Left lung (tissue), 10 donors: ENCODE measurements around the gene CDH8. TPM values are rescaled to one million over a fixed set of nuclear protein-coding genes. Genes with fewer than 3 reads are reported as not detected.

Experiments used
- ATAC-seq: fragments of 200-7000 bp; cut with Tn5 transposase; one replicate; pipeline ENCODE4 v1.9.1; 2020; ENCODE audit warnings: moderate library complexity
- DNase-seq, 4 donors: peaks; one replicate each; pipeline ENCODE4 v3.0.0-alpha.2; 2013 to 2020
- H3K27ac ChIP-seq, 2 donors: fragments of 200-600 bp; sonication (generic) in 1 of 2; one replicate each; pipeline versions ENCODE4 v1.5.0 to v1.8.0; 2020 to 2021
- H3K27me3 ChIP-seq, 2 donors: fragments of 200-600 bp; sonication (generic) in 1 of 2; one replicate each; pipeline versions ENCODE4 v1.5.0 to v1.8.0; 2020 to 2021
- H3K36me3 ChIP-seq, 2 donors: fragments of 200-600 bp; sonication (generic) in 1 of 2; one replicate each; pipeline versions ENCODE4 v1.5.0 to v1.8.0; 2020 to 2021
- H3K4me1 ChIP-seq, 2 donors: fragments of 200-600 bp; one replicate each; pipeline ENCODE4 v1.8.0; 2021
- H3K4me3 ChIP-seq, 2 donors: fragments of 200-600 bp; sonication (generic) in 1 of 2; one replicate each; pipeline versions ENCODE4 v1.5.0 to v1.8.0; 2020 to 2021; ENCODE audit warnings: mild to moderate bottlenecking in 1 of 2
- H3K9me3 ChIP-seq, 2 donors: fragments of 200-600 bp; sonication (generic) in 1 of 2; one replicate each; pipeline versions ENCODE4 v1.5.0 to v1.8.0; 2020 to 2021
- intact Hi-C, 2 donors: fragments of 100-400 bp; cut with DNase I; formaldehyde crosslinking; loops; one replicate each; pipeline versions ENCODE4 v1.11.2 to v1.14.2; 2022
- polyA plus RNA-seq, 6 donors: library from polyadenylated mRNA; unstranded; fragments of 120-200 nt; gene quantifications; one replicate each; pipeline ENCODE4 v1.2.1, GENCODE V29; 2013; ENCODE audit not compliant: insufficient read length in 6 of 6
- total RNA-seq, 2 donors: library from RNA; stranded (reverse); fragmentation: NEBNext Ultra II Directional; extraction: Animal tissue kit (Norgen Biotek cat#: 25700); gene quantifications; one replicate each; pipeline ENCODE4 v1.2.1, GENCODE V29; 2021
- TF ChIP-seq, protein P1 (sequence below), 2 donors: fragments of 200-600 bp; sonication (generic) in 1 of 2; IDR thresholded peaks; one replicate each; pipeline versions ENCODE4 v1.5.0 to v1.8.0; 2021; ENCODE audit warnings: antibody characterized with exemption in 2 of 2
- donor health status: DM: no; HTN: yes; CAD: no.
- donor health status: DM: no; HTN: no; CAD: no.

The CDH8 gene
- total and polyA plus RNA-seq, 8 donors, result 0.17 to 2.5 (median 1.2) TPM

DNA sequence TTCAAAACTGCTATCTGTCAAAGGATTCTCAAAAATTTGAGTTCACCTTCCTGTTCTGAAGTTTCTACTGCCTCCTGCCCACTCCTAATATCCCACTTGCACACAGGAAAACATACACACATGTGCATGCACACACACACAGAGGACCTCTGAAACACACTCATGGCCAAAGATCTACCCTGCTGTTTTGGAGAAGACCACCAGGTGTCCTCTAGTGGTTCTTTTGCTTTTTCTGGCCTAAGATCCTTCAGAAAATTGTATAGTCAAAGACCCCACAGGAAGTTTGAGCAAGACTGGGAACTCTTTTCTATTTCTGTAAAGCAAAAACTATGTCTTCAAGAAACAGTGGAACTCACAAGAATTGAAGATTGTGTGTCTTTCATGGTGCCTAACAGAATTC lies 90.2 kb downstream of the CDH8 start:
- peaks cover 0 to 4% of the 10 kb centered on the region in 2 donors for H3K9me3 ChIP-seq
- H3K27ac ChIP-seq, result no peak overlapping the region
- no peaks in the 10 kb centered on the region for H3K27me3 ChIP-seq
- H3K4me1 ChIP-seq, result no peaks in the 10 kb centered on the region
- no peaks in the 10 kb centered on the region for H3K36me3 ChIP-seq
- H3K4me3 ChIP-seq, result no peak overlapping the region
- DNase-seq (no peak), ATAC-seq (no peak)
- intact Hi-C loops, result no loop called here
- TF ChIP-seq, protein P1, sequence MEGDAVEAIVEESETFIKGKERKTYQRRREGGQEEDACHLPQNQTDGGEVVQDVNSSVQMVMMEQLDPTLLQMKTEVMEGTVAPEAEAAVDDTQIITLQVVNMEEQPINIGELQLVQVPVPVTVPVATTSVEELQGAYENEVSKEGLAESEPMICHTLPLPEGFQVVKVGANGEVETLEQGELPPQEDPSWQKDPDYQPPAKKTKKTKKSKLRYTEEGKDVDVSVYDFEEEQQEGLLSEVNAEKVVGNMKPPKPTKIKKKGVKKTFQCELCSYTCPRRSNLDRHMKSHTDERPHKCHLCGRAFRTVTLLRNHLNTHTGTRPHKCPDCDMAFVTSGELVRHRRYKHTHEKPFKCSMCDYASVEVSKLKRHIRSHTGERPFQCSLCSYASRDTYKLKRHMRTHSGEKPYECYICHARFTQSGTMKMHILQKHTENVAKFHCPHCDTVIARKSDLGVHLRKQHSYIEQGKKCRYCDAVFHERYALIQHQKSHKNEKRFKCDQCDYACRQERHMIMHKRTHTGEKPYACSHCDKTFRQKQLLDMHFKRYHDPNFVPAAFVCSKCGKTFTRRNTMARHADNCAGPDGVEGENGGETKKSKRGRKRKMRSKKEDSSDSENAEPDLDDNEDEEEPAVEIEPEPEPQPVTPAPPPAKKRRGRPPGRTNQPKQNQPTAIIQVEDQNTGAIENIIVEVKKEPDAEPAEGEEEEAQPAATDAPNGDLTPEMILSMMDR (IDR thresholded peaks at IDR 0.05), result no peak

DNA sequence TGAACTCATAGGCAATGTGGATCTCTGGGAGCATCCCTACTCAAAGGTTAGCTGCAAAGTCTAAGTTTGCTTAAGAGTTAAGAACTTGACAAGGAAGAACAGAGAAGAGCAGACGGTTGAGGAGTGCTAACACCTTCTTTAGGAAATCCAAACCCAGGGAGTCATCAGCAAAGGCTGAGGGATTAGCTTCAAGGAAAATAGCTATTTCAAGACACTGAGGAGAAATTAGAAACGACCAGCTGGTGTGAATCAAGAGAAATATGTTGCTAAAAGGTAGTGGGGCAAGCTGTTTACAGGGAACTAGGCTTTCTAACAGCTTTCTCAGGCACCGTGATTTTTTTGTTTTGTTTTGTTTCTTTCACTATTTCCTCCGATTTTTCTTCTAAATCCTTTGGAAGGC lies 90.7 kb downstream of the CDH8 start:
- no peak overlapping the region for H3K27ac ChIP-seq
- H3K4me1 ChIP-seq, result no peaks in the 10 kb centered on the region
- TF ChIP-seq, protein P1 (IDR thresholded peaks at IDR 0.05), result no peak
- no peak for ATAC-seq
- no peaks in the 10 kb centered on the region for H3K27me3 ChIP-seq
- peaks cover 0 to 4% of the 10 kb centered on the region in 2 donors for H3K9me3 ChIP-seq
- no peak for DNase-seq
- intact Hi-C loops, result no loop called here
- H3K36me3 ChIP-seq, result no peaks in the 10 kb centered on the region
- H3K4me3 ChIP-seq, result no peak overlapping the region

DNA sequence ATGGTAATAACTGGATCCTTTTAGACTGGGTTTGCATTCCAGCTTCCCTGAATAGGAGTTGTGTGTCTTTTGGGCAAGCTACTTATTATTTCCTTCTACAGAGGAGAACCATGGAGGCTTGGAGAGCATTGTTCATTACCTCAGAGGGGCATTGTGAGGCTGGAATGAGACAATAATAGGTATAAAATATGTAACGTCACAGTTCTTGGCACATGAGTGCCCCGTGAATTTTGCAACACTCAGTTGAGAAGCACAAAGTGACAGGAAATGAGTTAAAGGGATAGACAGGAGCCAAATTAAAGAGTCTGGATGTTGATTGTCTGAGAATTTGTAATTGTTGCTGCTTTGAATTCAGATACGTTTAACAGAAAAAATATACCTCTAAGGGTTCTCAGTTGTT lies 92.2 kb downstream of the CDH8 start:
- Histone ChIP-seq H3K9me3 (peaks cover 0 to under 1% of the 10 kb centered on the region in 2 donors), H3K4me3 (no peak overlapping the region), H3K27me3 (no peaks in the 10 kb centered on the region), H3K36me3 (no peaks in the 10 kb centered on the region), H3K4me1 (no peaks in the 10 kb centered on the region), H3K27ac (no peak overlapping the region)
- DNase-seq, result no peak
- no peak for ATAC-seq
- TF ChIP-seq, protein P1 (IDR thresholded peaks at IDR 0.05), result no peak
- intact Hi-C loops, result no loop called here

GRCh38 chr16:61940611-61941010 lies 95.6 kb downstream of the CDH8 start:
- intact Hi-C loops, result no loop called here
- no peaks in the 10 kb centered on the region for H3K9me3 ChIP-seq
- TF ChIP-seq, protein P1 (IDR thresholded peaks at IDR 0.05), result no peak
- no peaks in the 10 kb centered on the region for H3K27me3 ChIP-seq
- no peak for ATAC-seq
- no peak overlapping the region for H3K27ac ChIP-seq
- H3K4me1 ChIP-seq, result no peaks in the 10 kb centered on the region
- no peaks in the 10 kb centered on the region for H3K36me3 ChIP-seq
- H3K4me3 ChIP-seq, result no peak overlapping the region
- DNase-seq, result peak in 1 of 4 donors; percentile 27

DNA sequence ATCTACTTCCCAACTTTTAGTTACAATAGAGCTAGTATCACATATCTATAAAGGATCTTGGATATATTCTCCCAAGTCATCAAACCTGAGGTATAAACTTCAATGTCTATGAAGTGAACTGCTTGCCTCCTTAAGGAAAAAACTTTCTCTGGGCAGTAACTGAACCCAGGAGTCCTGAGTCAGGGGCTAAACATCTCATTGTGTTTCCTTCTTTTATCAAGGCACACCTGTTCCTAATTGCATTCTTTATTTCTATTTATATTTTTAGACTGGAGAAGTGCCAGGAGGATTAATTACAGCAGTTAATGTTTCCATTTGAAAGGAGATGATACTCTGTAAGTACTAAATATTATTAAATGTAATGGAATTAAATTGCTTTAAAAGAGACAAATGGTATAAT lies 98.6 kb downstream of the CDH8 start:
- no peaks in the 10 kb centered on the region for H3K27me3 ChIP-seq
- H3K4me3 ChIP-seq, result no peak overlapping the region
- H3K36me3 ChIP-seq, result no peaks in the 10 kb centered on the region
- TF ChIP-seq, protein P1 (IDR thresholded peaks at IDR 0.05), result no peak
- DNase-seq, result no peak
- intact Hi-C loops, result no loop called here
- no peaks in the 10 kb centered on the region for H3K4me1 ChIP-seq
- H3K9me3 ChIP-seq, result no peaks in the 10 kb centered on the region
- ATAC-seq, result no peak
- H3K27ac ChIP-seq, result no peak overlapping the region
